GM21447 (cell line): ENCODE measurements around the gene CLCN2.
A peak's percentile ranks its signal among the peaks of the same experiment; 100 is the strongest.

Source experiments
- ATAC-seq: cut with Tn5 transposase; IDR thresholded peaks from one replicate; pipeline ENCODE4 v1.9.1; 2021; ENCODE audit not compliant: unreplicated experiment

The CLCN2 gene

GRCh38 chr3:184381261-184382224 lies 20.1 kb upstream of the CLCN2 start:
- ATAC-seq = no peak

GRCh38 chr3:184380627-184381260 lies 19.3 kb upstream of the CLCN2 start:
- no peak for ATAC-seq

GRCh38 chr3:184380185-184380626 lies 18.8 kb upstream of the CLCN2 start:
- ATAC-seq = no peak

- ATAC-seq = no peak
Measured at GRCh38 chr3:184379358-184380184, 18.2 kb upstream of the CLCN2 start, which contains the start of gene CHRD. CHRD (plus strand) TSS chr3:184380054; CDS start chr3:184380319, 265 bp downstream.

GRCh38 chr3:184378651-184379357 lies 17.4 kb upstream of the CLCN2 start:
- no peak for ATAC-seq

GRCh38 chr3:184377882-184378445 lies 16.6 kb upstream of the CLCN2 start, which contains the start of gene THPO:
THPO (minus strand) TSS chr3:184378207; CDS start chr3:184376259, 1,948 bp downstream.
- ATAC-seq = no peak

DNA sequence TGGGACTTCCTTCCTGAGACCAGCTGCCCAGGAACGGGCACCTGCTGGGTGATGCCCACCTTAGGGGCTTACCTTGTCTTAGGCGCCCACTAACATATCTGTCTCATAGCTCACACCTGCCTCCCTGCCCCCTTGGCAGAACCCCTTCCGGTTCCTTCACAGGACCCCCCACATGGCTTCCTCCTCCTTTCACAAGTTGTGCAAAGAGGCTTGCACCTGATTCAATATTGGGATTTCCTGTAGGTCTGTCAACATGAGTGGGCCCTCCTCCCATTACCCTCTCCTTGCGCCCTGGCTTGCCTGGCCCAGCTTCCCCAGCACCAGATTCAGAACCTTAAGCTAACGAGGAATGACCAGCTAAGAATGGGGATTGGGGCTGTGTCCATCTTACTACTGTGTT lies 16.0 kb upstream of the CLCN2 start:
- ATAC-seq = no peak

DNA sequence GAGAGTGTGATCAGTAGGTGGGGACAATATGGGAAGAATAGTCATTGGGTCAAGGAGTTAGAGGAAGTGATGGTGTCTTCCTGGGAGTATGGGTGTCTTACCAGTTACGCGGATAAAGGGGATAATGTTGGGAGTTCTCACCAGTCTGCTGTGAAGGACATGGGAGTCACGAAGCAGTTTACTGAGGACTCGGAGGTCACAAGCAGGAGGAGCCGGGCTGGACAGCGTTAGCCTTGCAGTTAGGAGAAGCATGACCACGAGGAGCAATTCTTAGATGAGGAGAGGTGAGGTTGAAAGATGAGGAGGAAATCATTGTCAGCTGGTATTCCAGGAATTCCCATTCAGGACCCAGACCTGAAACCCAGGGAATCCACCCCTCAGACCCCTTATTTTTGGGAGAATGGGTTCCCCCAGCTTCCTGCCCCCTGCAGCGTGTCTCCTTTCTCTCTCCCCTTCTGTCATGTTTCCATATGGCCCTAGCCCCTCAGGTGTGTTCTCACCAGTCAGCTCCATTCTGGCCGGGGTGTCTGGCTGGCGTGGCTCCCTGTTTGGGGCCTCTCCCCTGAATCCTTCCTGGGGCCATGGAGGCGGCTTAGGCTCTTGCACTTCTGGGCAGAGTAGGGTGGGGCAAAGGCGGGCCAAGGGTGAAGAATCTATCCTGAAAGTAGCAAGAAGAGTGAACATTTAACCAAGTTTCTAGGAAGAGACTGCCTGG lies 14.5 kb upstream of the CLCN2 start:
- ATAC-seq = no peak

DNA sequence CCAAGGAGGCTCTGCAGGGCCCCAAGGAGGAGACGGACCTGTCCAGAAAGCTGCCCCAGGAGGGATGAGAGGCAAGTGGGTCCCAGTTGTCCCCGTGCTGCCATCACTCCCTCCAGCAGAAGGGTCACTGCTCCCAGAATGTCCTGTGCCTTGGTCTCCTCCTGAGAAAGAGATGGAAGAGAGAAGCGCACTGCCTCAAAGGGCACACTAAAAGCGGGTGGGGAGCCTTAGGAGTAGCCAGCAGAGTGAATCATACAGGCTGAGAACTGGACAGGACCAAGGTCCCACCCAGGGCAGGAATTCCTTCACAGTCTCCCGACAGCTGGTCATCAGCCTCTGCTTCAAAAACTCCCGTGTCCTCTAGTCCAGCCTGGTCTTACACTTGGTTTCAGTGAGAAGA lies 12.0 kb upstream of the CLCN2 start:
- no peak for ATAC-seq

- no peak for ATAC-seq
Measured at GRCh38 chr3:184372911-184373310, 11.5 kb upstream of the CLCN2 start.

- ATAC-seq = no peak
Measured at GRCh38 chr3:184372296-184372821, 11.0 kb upstream of the CLCN2 start.

DNA sequence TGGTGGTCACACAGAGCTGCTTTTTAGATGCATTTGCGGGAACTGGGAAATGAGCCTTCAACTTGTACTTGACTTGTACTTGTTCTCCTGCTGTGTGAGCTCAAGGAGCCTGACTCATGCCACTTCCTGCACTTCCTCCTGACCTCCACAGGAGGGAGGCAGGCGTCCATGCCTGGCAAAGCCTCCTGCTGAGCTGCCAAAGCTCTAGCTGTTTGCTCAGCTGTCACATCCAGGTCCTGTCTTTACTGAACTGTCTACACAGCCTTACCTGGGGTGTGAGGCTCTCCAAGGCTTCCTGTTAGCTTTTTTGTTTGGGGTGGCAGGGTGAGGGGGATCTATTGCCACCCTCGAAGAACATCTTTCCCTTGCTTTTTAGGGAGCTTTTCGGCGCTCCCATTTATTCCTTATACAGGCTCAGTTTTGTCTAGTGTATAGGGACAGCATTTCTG lies 10.2 kb upstream of the CLCN2 start:
- ATAC-seq = peak; percentile 67

DNA sequence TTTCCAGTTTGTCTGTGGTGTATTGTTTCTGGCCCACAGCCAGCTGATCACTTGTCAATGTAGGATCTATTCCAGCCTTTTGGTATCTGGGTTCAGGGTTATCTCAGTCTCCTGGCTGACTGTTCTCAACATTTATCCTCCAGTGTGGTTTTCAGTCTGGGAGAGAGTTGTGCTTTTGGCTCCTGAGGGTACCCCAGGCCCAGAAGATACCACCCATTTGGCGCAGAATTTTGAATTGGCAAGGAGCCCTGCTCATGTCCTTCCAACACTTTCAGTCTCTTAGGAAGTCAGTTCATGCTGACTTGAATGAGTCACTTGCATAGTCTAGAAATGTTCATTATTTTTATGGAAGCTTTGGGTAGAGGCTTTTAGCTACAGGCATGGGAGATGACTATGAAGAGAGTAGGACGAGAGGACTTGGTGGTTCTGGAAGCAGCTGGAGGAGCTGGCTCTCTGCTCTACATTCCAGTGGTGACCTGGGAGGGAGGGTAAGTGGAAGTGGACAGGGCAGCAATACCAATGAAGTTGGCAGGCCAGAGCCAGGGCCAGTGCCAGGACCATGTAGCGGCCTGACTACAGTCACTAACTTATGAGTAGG lies 7.3 kb upstream of the CLCN2 start:
- ATAC-seq = no peak

GRCh38 chr3:184368116-184368515 lies 6.7 kb upstream of the CLCN2 start:
- ATAC-seq = no peak

- no peak for ATAC-seq
Measured at GRCh38 chr3:184366619-184367289, 5.3 kb upstream of the CLCN2 start.

- peak; percentile 85 for ATAC-seq
Measured at GRCh38 chr3:184362668-184363546, 1.5 kb upstream of the CLCN2 start.
